Measurements from ENCODE around the gene MGLL.

MGLL gene

GRCh38 chr3:127822041-127822681, at the start of gene MGLL:
MGLL (minus strand) TSS chr3:127822515; CDS start chr3:127822318, 197 bp downstream.
- DNase-seq (ENCODE audit: low read depth in 2 of 2) = no peak

DNA sequence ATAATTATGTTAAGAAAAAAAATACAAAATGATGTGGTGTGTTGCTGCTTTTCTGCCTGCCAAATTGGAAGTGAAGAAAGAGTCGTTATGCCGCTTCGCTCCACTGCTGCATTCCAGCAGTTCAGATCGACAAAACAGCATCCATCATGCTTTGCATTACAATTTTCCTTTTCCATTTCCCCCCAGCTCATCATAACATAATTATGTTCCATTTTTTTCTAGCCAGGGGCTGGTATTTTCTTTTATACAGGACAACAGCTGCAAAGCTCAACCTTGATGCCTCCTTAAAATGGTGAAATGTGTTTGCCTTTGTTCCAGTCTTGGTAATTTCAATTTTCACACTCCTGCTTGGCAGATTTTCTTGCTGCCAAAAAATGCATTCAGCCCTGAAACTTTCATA, 47.8 kb upstream of the MGLL start:
- DNase-seq (ENCODE audit: low read depth in 2 of 2) = no peak

DNA sequence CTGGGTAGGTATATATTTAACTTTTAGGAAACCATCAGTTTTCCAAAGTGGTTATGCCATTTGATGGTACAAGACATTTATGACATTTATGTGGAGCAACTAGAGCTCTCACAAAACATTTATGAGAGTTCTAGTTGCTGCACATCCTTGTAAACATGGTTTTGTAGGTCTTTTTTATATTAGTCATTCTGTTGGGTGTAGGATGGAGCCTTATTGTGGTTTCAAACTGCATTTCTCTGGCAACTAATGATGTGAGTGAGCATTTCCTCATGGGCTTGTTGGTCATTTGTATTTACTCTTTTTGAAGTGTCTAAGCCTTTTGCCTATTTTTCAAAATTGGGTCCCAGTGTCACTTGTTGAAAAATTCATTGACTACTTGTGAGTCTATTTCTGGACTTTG, 45.7 kb upstream of the MGLL start:
- DNase-seq (ENCODE audit: low read depth in 2 of 2) = no peak

- no peak for DNase-seq (ENCODE audit: low read depth in 2 of 2)
These were observed 45.1 kb upstream of the MGLL start for GRCh38 chr3:127867412-127867811.

DNA sequence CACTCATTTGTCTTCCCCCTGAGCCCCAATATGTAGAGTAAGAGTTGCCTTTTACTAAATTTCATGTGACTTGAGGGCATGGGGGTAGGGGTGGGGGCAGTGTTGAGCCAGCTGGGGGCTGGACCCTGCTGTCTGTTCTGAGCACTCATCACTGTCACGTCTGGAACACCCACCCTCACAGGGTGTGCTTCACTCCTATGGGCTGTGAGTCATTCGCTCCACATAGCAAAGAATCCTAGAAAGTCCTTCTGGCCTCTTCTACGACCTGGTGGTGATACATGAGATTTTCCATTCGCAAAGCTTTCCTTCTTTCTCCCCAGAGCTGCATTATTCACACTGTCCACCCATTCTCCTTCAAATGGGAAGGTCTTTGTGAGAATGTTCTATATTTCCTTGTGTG, 43.6 kb upstream of the MGLL start:
- peak in 1 of 2 experiments; percentile 16 for DNase-seq (ENCODE audit: low read depth in 2 of 2)

- DNase-seq (ENCODE audit: low read depth in 2 of 2) = no peak
These were observed 37.9 kb upstream of the MGLL start for GRCh38 chr3:127860211-127860696.

DNA sequence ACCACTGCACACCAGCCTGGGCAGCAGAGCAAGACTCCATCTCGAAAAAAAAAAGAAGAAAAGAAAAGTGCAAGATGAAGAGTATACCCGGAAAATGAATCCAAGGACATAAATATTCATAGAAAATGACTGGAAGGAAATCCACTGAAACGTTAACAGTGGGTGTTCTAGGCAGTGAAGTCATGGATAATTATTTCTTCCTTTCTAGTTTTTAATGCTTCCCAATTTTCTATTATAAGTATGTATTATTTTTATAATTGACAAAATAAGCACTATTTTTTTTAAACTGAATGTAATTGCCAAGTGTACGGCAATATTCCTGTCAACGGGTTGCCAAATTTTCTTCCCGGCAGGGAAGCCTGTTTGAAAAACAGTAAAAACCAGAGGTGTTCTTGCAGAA, 37.4 kb upstream of the MGLL start:
- DNase-seq (ENCODE audit: low read depth in 2 of 2) = no peak

GRCh38 chr3:127858937-127859336, 36.6 kb upstream of the MGLL start:
- no peak for DNase-seq (ENCODE audit: low read depth in 2 of 2)

DNA sequence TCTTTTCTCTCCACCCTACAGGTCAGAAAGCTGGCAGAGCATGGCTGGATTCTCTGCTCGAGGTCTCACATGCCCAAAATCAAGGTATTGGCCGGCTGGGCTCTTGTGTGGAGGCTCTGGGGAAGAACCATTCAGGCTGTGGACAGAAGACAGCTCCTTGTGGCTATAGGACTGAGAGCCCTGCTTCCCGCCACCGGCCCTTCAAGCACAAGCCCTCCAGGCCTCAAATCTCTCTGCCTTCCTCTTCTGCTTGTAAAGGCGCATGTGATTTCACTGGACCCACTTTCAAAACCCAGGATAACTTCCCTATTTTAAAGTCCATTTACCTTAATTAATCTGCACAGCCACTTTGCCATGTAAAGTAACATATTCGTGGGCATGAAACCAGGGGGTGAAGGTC, 36.2 kb upstream of the MGLL start:
- DNase-seq (ENCODE audit: low read depth in 2 of 2) = no peak

DNA sequence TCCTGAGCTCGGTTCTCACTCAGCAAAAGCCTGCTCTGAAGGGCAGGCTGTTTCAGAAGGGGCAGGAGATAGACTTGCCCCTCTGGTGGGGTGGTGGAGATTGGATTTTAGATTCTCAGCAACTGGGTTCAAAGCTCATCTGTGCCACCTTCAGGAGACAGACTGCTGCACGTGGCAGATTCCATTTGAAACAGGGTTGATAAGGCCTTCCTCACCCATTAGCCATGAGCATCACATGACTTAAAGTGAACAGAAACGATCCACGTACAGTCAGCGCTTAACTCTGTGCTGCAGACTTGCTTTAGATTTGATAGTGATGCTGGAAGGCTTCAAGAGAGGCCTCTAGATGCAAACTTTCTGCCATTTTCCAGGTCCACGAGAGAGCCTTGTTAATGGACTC, 35.0 kb upstream of the MGLL start:
- no peak for DNase-seq (ENCODE audit: low read depth in 2 of 2)

DNA sequence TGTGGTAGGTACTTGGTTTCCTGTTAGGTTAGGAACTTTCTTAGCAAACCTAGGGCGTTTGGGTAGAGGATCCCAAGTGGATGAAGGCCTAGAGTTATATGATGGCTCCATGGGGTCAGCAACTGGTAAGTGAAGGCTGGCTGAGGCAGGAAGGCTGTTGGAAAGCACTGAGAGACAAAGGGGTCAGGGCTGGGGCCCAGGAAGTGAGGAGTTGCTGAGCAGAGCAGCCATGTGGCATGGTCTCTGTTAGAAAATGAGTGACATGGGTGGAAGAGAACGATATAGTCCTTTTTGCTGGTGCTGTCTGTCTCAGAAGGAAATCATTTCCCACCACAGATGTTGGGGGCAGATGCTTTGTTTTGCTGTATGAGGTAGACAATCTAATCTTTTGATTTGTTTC, 34.5 kb upstream of the MGLL start:
- no peak for DNase-seq (ENCODE audit: low read depth in 2 of 2)

DNA sequence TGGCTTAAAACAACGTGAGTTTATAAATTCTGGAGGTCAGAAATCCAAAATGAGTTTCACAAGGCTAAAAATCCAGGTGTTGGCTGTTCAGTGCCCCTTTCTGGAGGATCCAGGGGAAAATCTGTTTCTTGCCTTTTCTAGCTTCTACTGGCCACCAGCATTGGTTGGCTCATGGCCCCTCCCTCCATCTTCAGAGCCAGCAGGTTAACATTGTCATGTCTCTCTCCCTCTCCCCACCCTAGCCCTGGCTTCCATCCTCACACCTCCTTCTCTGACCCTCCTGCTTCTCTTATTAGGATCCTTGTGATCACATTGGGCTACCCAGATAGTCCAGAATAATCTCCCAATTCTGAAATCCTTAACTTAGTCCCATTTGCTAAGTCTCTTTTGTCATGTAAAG, 32.9 kb upstream of the MGLL start:
- no peak for DNase-seq (ENCODE audit: low read depth in 2 of 2)

GRCh38 chr3:127853681-127854080, 31.4 kb upstream of the MGLL start:
- DNase-seq (ENCODE audit: low read depth in 2 of 2) = no peak

DNA sequence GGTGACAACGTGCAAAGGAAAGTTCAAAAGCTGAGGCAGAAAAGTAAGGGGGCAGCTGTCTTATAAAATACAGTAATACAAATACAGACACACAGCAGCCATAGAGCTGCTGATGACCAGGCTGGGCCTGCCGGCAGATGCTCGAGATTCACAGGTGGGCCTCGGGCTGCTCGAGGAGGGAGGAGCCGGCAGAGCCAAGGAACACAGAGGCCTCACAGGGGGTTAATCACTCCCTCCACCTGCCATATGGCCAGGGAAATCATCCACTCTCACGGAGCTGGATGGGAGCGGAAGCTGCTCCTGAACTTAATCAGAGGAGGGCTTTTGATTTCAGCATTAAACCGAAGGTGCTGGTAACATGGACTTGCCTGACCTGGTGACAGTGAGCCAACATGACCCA, 29.6 kb upstream of the MGLL start:
- no peak for DNase-seq (ENCODE audit: low read depth in 2 of 2)

- DNase-seq (ENCODE audit: low read depth in 2 of 2) = no peak
These were observed 27.1 kb upstream of the MGLL start for GRCh38 chr3:127849368-127849767.

DNA sequence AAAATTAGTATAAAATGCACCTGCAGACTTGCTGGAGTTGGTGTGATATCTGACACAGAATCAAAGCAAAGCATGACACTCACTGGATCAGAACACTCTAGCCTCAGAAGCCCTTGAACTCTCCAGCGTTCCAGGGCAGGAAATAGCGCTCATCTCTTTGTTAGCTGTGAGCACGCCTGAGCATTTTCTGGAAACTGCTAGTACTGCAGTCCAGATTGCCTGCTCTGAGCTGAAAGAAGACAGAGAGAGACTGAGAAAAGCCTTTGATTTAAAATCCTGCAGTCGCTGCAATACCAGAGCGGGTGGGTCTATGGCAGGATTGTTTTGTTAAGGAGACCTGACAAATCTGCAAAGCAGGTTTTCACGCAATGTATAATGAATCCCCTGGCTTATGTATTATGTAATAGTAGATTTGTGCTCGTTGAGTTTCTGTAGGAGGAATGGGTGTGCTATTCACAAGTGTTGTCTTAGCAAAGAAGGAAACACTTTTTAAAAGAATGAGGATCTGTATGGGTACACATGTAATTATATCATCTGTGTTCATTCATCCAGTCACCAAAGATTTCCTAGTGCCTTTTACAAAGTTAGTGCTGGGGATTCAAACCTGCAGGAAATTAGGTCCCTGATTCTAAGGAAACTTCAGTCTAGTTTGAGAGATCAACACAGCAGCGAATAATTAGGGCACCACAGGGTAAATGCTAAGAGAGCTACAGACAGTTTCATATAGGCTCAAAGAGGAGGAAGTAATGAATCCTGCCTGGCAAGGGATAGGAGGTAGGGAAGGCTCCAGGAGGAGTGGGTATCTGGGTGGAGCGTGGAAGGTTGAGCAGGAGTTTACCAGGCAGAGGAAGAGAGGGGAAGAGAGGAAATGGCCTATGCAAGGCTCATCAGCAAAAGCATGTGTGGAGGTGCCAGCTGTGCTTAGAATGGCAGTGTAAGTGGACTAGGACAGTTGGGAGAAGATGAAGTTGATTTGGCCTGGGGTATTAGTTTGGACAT, 26.1 kb upstream of the MGLL start:
- no peak for DNase-seq (ENCODE audit: low read depth in 2 of 2)

- no peak for DNase-seq (ENCODE audit: low read depth in 2 of 2)
These were observed 25.0 kb upstream of the MGLL start for GRCh38 chr3:127847236-127847720.

DNA sequence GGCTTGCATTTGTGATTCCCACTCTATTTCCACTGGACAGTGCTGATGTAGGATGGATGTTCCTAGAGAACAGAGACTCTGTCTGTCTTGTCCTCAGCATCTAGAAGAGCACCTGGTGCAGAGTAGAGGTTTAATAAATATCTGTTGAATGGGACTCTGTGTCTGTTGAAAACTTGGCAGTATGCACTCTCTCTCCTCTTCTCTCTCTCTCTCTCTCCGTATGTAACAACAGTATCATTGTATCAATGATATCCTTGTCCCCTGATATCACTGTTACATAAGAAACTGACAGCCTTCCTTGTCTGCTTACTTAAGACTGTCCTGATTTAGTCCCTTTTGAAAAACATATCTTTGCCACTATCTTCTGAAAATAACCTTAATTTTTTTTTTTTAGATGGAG, 24.3 kb upstream of the MGLL start:
- DNase-seq (ENCODE audit: low read depth in 2 of 2) = no peak

GRCh38 chr3:127844326-127844942, 22.1 kb upstream of the MGLL start:
- DNase-seq (ENCODE audit: low read depth in 2 of 2) = no peak

GRCh38 chr3:127840671-127841070, 18.4 kb upstream of the MGLL start:
- no peak for DNase-seq (ENCODE audit: low read depth in 2 of 2)

DNA sequence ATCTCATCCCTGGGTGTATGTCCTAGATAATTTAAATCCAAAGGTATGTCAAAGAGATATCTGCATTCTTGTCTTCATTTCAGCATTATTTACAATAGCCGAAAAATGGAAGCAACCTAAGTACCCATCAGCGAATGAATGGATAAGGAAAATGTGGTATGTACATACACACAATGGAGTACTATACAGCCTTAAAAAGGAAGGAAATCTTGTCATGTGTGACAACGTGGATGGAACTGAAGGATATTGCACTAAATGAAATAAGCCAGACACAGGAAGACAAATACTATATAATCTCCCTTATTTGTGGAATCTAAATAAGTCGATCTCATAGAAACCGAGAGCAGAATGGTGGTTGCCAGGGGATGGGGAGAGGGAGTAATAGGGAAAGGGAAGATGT, 16.8 kb upstream of the MGLL start:
- no peak for DNase-seq (ENCODE audit: low read depth in 2 of 2)
